GM12874 (cell line): ENCODE measurements around the gene RPL21.

Experiments used
- TF ChIP-seq, protein P1 (sequence below): IDR thresholded peaks from 2 replicates; pipeline ENCODE4 v1.5.1; 2011; ENCODE audit warnings: low read depth, mild to moderate bottlenecking, control low read depth, low read length, moderate library complexity; ENCODE audit not compliant: insufficient read depth

RPL21 gene

DNA sequence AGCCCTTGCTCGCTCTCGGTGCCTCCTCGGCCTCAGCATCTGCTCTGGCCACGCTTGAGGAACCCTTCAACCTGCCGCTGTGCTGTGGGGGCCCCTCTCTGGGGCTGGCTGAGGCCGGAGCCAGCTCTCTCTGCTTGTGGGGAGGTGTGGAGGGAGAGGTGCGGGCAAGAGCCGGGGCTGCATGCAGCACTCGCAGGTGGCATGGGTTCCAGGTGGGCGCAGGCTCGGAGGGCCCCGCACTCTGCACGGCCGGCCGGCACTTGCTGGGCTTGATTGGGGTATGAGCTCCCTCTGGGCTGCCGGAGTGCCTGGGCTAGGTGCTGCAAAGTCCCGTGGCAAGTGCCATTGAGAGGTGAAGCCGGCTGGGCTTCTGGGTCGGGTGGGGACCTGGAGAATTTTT is 31.7 kb upstream of the RPL21 start:
- TF ChIP-seq, protein P1, sequence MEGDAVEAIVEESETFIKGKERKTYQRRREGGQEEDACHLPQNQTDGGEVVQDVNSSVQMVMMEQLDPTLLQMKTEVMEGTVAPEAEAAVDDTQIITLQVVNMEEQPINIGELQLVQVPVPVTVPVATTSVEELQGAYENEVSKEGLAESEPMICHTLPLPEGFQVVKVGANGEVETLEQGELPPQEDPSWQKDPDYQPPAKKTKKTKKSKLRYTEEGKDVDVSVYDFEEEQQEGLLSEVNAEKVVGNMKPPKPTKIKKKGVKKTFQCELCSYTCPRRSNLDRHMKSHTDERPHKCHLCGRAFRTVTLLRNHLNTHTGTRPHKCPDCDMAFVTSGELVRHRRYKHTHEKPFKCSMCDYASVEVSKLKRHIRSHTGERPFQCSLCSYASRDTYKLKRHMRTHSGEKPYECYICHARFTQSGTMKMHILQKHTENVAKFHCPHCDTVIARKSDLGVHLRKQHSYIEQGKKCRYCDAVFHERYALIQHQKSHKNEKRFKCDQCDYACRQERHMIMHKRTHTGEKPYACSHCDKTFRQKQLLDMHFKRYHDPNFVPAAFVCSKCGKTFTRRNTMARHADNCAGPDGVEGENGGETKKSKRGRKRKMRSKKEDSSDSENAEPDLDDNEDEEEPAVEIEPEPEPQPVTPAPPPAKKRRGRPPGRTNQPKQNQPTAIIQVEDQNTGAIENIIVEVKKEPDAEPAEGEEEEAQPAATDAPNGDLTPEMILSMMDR: no peak

DNA sequence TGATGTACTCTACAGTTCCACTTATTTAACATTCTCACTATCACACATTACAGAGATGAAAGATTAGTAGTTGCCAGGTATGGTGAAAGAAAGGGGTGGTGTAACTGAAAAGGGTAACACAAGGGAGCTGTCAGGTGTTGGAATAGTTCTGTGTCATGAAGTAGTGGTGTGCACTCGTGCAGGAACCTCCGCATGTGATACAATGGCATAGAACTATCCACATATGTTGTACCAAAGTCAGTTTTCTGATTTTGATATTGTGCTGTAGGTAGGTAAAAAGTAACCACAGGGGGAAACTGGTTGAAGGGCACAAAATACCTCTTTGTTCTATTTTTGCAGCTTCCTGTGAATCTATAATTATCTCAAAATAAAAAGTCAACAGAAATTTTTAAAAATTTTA is 24.4 kb upstream of the RPL21 start:
- TF ChIP-seq, protein P1: no peak

DNA sequence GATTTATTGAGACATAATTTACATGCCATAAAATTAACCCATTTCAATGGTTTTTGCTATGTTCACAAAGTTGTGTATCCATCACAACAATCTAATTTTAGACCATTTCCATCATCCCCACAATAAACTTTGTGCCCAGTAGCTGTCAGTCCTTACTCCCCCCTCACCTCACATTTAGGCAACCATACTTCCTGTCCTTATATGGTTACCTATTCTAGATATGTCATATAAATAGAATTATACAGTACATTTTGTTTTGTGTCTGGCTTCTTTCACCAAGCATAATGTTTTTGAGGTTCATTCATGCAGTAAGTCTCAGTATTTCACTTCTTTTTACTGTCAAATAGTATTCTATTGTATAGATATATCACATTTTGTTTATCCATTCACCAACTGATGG is 23.2 kb upstream of the RPL21 start:
- TF ChIP-seq, protein P1: no peak

DNA sequence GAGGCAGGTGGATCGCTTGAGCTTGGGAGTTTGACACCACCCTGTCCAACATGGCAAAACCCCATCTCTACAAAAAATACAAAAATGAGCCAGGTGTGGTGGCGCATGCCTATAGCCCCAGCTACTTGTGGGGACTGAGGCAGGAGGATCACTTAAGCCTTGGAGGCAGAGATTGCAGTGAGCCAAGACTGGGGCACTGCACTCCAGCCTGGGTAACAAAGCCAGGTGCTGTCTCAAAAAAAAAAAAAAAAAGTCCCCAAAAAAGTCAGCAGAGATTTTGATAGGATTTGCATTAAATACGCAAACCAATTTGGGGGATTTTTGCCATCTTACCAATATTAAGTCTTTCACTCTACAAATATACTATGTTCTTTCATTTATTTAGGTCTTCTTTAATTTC is 21.7 kb upstream of the RPL21 start:
- TF ChIP-seq, protein P1: no peak

DNA sequence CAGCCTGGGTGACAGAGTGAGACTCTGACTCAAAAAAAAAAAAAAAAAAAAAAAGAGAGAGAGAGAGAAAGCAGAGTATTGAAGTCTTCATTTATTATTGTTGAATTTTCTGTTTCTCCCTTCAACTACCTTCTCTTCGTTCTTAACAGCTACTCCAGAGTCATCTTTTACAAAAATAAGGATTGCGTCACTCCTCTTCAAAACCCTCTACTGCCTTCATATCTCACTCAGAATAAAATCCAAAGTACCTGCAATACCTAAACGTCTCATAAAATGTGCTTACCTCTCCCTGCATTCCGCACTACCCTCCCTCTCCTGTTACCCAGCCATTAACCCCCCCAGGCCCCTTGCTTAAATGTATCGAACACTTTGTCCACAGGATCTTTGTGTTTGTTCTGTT is 17.4 kb upstream of the RPL21 start:
- TF ChIP-seq, protein P1: no peak

DNA sequence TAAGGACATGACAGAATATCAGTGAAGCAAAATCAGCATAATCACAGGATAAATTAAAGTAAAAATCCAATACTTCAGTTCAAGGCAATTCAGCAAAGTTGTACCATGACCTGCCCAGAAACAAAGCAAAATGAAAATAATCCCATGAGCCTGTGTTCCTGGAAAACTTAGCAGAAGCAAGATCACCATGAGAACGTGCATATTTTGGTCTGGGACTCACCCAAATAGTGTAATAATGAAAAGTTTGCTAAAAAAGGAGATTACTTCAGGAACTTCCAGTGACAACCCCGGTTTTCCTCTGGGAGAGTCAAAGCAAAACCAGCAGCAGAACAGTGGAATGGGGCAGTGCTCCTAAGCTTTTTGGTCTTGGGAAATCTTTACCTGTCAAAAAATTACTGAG is 14.9 kb upstream of the RPL21 start:
- TF ChIP-seq, protein P1: no peak

DNA sequence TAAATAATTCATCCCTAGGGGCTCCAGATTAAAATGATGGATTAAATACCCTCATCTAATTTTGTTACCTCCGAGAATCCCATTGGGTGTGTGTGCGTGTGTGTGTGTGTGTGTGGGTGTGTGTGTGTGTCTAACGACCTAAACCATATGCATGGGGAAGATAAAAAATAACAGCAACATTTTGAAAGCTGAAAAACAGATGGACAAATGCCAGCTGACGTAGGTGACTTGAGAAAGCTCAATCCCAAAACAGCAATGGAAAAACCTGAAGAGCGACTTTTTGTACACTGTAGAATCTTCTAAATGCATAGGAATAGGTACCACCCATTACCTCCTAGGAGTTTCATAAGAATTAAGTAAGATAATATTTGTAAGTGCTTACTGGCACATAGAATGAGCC is 8.7 kb upstream of the RPL21 start:
- TF ChIP-seq, protein P1: no peak

DNA sequence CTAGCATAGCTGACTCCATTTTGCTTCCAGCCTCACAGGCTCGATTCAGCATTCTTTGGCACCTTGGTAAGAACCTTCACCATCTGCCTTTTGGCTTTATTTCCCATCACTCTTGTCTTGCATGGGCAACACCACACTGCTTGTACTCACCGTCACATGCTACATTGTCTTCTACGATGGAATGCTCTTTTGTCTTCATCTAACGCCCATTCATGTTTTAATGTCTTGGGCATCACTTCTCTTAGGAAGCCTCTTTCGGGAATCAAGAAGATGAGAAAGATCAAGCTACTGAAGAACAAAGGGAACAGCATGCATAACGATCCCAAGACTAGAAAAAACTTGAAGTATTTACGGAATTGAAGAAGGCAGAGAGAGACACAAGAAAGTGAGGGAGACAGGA is 5.7 kb upstream of the RPL21 start:
- TF ChIP-seq, protein P1: no peak
